BLaER1 treated with 17β-estradiol and CSF1 and Interleukin-3, amounts not matched to agents 10 nM and 100 nM (cell line): ENCODE results near the gene CCDC7.
"Not testable (repeated sequence)": the region's sequence is repeated elsewhere in the genome, so short reads cannot be mapped to it uniquely, and the experiment has no call there.

Experiments
- H3K27ac ChIP-seq, 11 experiments: shearing (Covaris generic); formaldehyde crosslinking; 2 replicates each; pipeline ENCODE4 v1.8.1; 2022
- H3K27me3 ChIP-seq, 11 experiments: shearing (Covaris generic); formaldehyde crosslinking; 2 replicates each; pipeline ENCODE4 v1.8.1; 2022
- H3K36me3 ChIP-seq, 11 experiments: shearing (Covaris generic); formaldehyde crosslinking; 2 replicates each; pipeline ENCODE4 v1.8.1; 2022
- H3K4me1 ChIP-seq, 10 experiments: shearing (Covaris generic); formaldehyde crosslinking; 2 replicates each; pipeline ENCODE4 v1.8.1; 2022
- H3K4me2 ChIP-seq, 11 experiments: shearing (Covaris generic); formaldehyde crosslinking; 2 replicates each; pipeline ENCODE4 v1.8.1; 2022
- H3K4me3 ChIP-seq, 10 experiments: shearing (Covaris generic); formaldehyde crosslinking; 2 replicates each; pipeline ENCODE4 v1.8.1; 2022
- H3K9ac ChIP-seq, 11 experiments: shearing (Covaris generic); formaldehyde crosslinking; 2 replicates each; pipeline ENCODE4 v1.8.1; 2022
- H3K9me3 ChIP-seq, 11 experiments: shearing (Covaris generic); formaldehyde crosslinking; replicated peaks in 1 of 11; 2 replicates each; pipeline ENCODE4 v1.8.1; 2022
- H4K20me1 ChIP-seq, 11 experiments: shearing (Covaris generic); formaldehyde crosslinking; 2 replicates each; pipeline ENCODE4 v1.8.1; 2022
- Cebpa-rat ChIP-seq, 11 experiments: shearing (Covaris generic); IDR thresholded peaks; 2 replicates each; pipeline ENCODE4 v1.8.1; 2022

The CCDC7 gene

GRCh38 chr10:32893916-32894664, 448.1 kb downstream of the CCDC7 start:
- Histone ChIP-seq H3K4me1 (peaks cover 0 to 8% (median 0%) of the 10 kb centered on the region in 10 experiments; a peak in 2 of 20 replicates), H3K9ac (no peak overlapping the region), H3K36me3 (peaks cover 29 to 42% (median 35%) of the 10 kb centered on the region in 11 experiments), H3K9me3 (no peaks in the 10 kb centered on the region), H3K27ac (no peak overlapping the region), H4K20me1 (no peaks in the 10 kb centered on the region; a peak in 1 of 22 replicates), H3K27me3 (no peaks in the 10 kb centered on the region), H3K4me2 (no peak overlapping the region), H3K4me3 (no peak overlapping the region)
- TF ChIP-seq Cebpa-rat (IDR thresholded peaks at IDR 0.05) = no peak

- H3K27me3 ChIP-seq, H3K9me3 ChIP-seq, H4K20me1 ChIP-seq, H3K9ac ChIP-seq, H3K4me1 ChIP-seq, H3K4me3 ChIP-seq, H3K27ac ChIP-seq, H3K4me2 ChIP-seq: not testable (repeated sequence)
- peaks cover 34 to 53% (median 39%) of the 10 kb centered on the region in 11 experiments for H3K36me3 ChIP-seq
Observed at GRCh38 chr10:32895200-32895968, 449.4 kb downstream of the CCDC7 start.

GRCh38 chr10:32901815-32902214, 455.9 kb downstream of the CCDC7 start:
- Histone ChIP-seq H3K9ac (no peak overlapping the region), H3K4me1 (no peaks in the 10 kb centered on the region), H3K9me3 (no peaks in the 10 kb centered on the region), H4K20me1 (peaks cover 0 to 12% (median 0%) of the 10 kb centered on the region in 11 experiments; a peak in 3 of 22 replicates), H3K4me2 (no peak overlapping the region), H3K4me3 (no peak overlapping the region), H3K27me3 (no peaks in the 10 kb centered on the region), H3K36me3 (peaks cover 60 to 90% (median 72%) of the 10 kb centered on the region in 11 experiments), H3K27ac (no peak overlapping the region)
- no peak for TF ChIP-seq Cebpa-rat (IDR thresholded peaks at IDR 0.05)

GRCh38 chr10:32905466-32905865, 459.5 kb downstream of the CCDC7 start:
- no peak overlapping the region for H3K9ac ChIP-seq
- H4K20me1 ChIP-seq = peaks cover 0 to 19% (median 0%) of the 10 kb centered on the region in 11 experiments; a peak in 4 of 22 replicates
- no peaks in the 10 kb centered on the region for H3K4me1 ChIP-seq
- peaks cover 65 to 92% (median 78%) of the 10 kb centered on the region in 11 experiments for H3K36me3 ChIP-seq
- H3K4me3 ChIP-seq = no peak overlapping the region
- H3K9me3 ChIP-seq = no peaks in the 10 kb centered on the region
- H3K4me2 ChIP-seq = no peak overlapping the region
- H3K27ac ChIP-seq = no peak overlapping the region
- no peak for TF ChIP-seq Cebpa-rat (IDR thresholded peaks at IDR 0.05)
- H3K27me3 ChIP-seq = no peaks in the 10 kb centered on the region

- Histone ChIP-seq H3K4me1 (no peaks in the 10 kb centered on the region), H3K9ac (no peak overlapping the region), H3K27me3 (no peaks in the 10 kb centered on the region), H3K27ac (no peak overlapping the region), H3K9me3 (no peaks in the 10 kb centered on the region), H3K36me3 (peaks cover 75 to 100% (median 89%) of the 10 kb centered on the region in 11 experiments), H3K4me2 (no peak overlapping the region), H4K20me1 (peaks cover 0 to 23% (median 0%) of the 10 kb centered on the region in 11 experiments; a peak in 4 of 22 replicates), H3K4me3 (no peak overlapping the region)
- TF ChIP-seq Cebpa-rat (IDR thresholded peaks at IDR 0.05) = no peak
Observed at GRCh38 chr10:32906595-32906994, 460.7 kb downstream of the CCDC7 start.

- TF ChIP-seq Cebpa-rat (IDR thresholded peaks at IDR 0.05) = no peak
- H3K27me3 ChIP-seq = no peaks in the 10 kb centered on the region
- H4K20me1 ChIP-seq = peaks cover 0 to 39% (median 0%) of the 10 kb centered on the region in 11 experiments; a peak in 4 of 22 replicates
- no peaks in the 10 kb centered on the region for H3K4me1 ChIP-seq
- H3K36me3 ChIP-seq = peaks cover 64 to 95% (median 83%) of the 10 kb centered on the region in 11 experiments
- no peak overlapping the region for H3K27ac ChIP-seq
- peaks cover 0 to 3% (median 0%) of the 10 kb centered on the region in 11 experiments; a peak in 3 of 22 replicates for H3K9me3 ChIP-seq
- no peak overlapping the region for H3K4me3 ChIP-seq
- no peak overlapping the region for H3K4me2 ChIP-seq
- H3K9ac ChIP-seq = no peak overlapping the region
Observed at GRCh38 chr10:32909456-32909855, 463.5 kb downstream of the CCDC7 start.

- H3K27ac ChIP-seq = not testable (repeated sequence)
Observed at GRCh38 chr10:32909970-32910369, 464.0 kb downstream of the CCDC7 start.

GRCh38 chr10:32911285-32912016, 465.5 kb downstream of the CCDC7 start:
- H3K4me3 ChIP-seq = no peak overlapping the region
- peaks cover 0 to 7% (median 0%) of the 10 kb centered on the region in 11 experiments; a peak in 4 of 22 replicates for H3K9me3 ChIP-seq
- no peak overlapping the region for H3K9ac ChIP-seq
- H3K4me2 ChIP-seq = no peak overlapping the region
- H3K27ac ChIP-seq = no peak overlapping the region
- no peaks in the 10 kb centered on the region for H3K27me3 ChIP-seq
- H3K4me1 ChIP-seq = no peaks in the 10 kb centered on the region
- H4K20me1 ChIP-seq = peaks cover 0 to 40% (median 0%) of the 10 kb centered on the region in 11 experiments; a peak in 3 of 22 replicates
- peaks cover 62 to 90% (median 79%) of the 10 kb centered on the region in 11 experiments for H3K36me3 ChIP-seq
- TF ChIP-seq Cebpa-rat (IDR thresholded peaks at IDR 0.05) = no peak

More at GRCh38 chr10:32909970-32910369, 464.0 kb downstream of the CCDC7 start:
- not testable (repeated sequence) for H3K4me2 ChIP-seq, H3K27me3 ChIP-seq, H3K9me3 ChIP-seq, H3K4me1 ChIP-seq, H3K4me3 ChIP-seq, H3K9ac ChIP-seq
- peaks cover 0 to 40% (median 0%) of the 10 kb centered on the region in 11 experiments; a peak in 4 of 22 replicates for H4K20me1 ChIP-seq
- H3K36me3 ChIP-seq = peaks cover 65 to 94% (median 85%) of the 10 kb centered on the region in 11 experiments

- not testable (repeated sequence) for H3K9ac ChIP-seq, H3K27me3 ChIP-seq, H3K4me2 ChIP-seq, H3K4me3 ChIP-seq, H3K27ac ChIP-seq
- Histone ChIP-seq H3K36me3 (peaks cover 55 to 85% (median 67%) of the 10 kb centered on the region in 11 experiments), H4K20me1 (peaks cover 0 to 19% (median 0%) of the 10 kb centered on the region in 11 experiments; a peak in 3 of 22 replicates), H3K4me1 (peaks cover 0 to 23% (median 12%) of the 10 kb centered on the region in 10 experiments; a peak in 11 of 20 replicates), H3K9me3 (peaks cover 12 to 26% (median 16%) of the 10 kb centered on the region in 11 experiments; a peak in 19 of 22 replicates)
Observed at GRCh38 chr10:32917817-32918216, 471.9 kb downstream of the CCDC7 start.
